ENCODE data around the gene PXYLP1. TPM values are rescaled to one million over a fixed set of nuclear protein-coding genes. Genes with fewer than 3 reads are reported as not detected.
A peak's percentile ranks its signal among the peaks of the same experiment; 100 is the strongest.

PXYLP1 gene
- total and polyA plus RNA-seq, 2 experiments from 2014 or later, result 21.3 to 25.8 TPM

DNA sequence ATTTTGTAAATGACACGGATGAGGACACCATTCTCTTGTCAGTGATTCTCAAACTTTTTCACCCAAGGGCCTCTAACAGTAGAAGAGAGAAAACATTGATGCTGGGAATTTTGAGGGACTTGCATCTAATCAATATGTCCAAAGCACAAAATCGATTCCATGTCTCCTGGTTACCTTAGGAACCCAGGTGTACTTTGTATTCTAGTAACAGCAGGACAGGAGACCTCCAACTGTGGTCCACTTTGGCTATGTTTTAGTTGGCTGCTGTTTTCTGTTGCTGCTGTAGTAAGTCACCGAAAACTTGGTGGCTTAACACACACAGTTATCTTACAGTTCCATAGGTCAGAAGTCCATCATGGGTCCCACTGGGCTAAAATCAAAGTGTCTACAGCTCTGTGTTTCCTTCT is 112.2 kb downstream of the PXYLP1 start:
- H3K4me1 ChIP-seq (ENCODE audit: insufficient read depth), result peaks cover 13% of the 10 kb centered on the region
- no peak overlapping the region for H3K4me2 ChIP-seq
- no peaks in the 10 kb centered on the region for H3K9me3 ChIP-seq (ENCODE audit: low read depth)
- no peak overlapping the region for H2AFZ ChIP-seq
- H3K9me2 ChIP-seq (replicated peaks; ENCODE audit: insufficient read depth), result no peaks in the 10 kb centered on the region
- H3K27me3 ChIP-seq, result no peaks in the 10 kb centered on the region
- no peak for DNase-seq (ENCODE audit: low spot score)
- H3K36me3 ChIP-seq (replicated peaks; ENCODE audit: insufficient read depth, low read depth), result no peaks in the 10 kb centered on the region
- no peak overlapping the region for H3K4me3 ChIP-seq
- no peak for TF ChIP-seq EZH2 (IDR thresholded peaks at IDR 0.05; ENCODE audit: borderline replicate concordance)
- TF ChIP-seq, protein P1, sequence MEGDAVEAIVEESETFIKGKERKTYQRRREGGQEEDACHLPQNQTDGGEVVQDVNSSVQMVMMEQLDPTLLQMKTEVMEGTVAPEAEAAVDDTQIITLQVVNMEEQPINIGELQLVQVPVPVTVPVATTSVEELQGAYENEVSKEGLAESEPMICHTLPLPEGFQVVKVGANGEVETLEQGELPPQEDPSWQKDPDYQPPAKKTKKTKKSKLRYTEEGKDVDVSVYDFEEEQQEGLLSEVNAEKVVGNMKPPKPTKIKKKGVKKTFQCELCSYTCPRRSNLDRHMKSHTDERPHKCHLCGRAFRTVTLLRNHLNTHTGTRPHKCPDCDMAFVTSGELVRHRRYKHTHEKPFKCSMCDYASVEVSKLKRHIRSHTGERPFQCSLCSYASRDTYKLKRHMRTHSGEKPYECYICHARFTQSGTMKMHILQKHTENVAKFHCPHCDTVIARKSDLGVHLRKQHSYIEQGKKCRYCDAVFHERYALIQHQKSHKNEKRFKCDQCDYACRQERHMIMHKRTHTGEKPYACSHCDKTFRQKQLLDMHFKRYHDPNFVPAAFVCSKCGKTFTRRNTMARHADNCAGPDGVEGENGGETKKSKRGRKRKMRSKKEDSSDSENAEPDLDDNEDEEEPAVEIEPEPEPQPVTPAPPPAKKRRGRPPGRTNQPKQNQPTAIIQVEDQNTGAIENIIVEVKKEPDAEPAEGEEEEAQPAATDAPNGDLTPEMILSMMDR (IDR thresholded peaks at IDR 0.05; ENCODE audit: poor library complexity), result no peak
- no peak for TF ChIP-seq EZH2phosphoT487 (IDR thresholded peaks at IDR 0.05; ENCODE audit: low read depth, severe bottlenecking, unreplicated experiment)
- WGBS (ENCODE audit: low lambda C conversion rate, missing lambda C conversion rate), result 71% methylated on average over 3 of the region's 3 CpGs
- peaks cover 14% of the 10 kb centered on the region for H3K79me2 ChIP-seq
- peak overlapping the region; percentile 79 for H3K27ac ChIP-seq
- H4K20me1 ChIP-seq (ENCODE audit: insufficient read depth, poor library complexity, severe bottlenecking), result no peaks in the 10 kb centered on the region

Other genes starting within 250 kb of the PXYLP1 start
- 1.3 TPM in 2 replicates for gene SPSB4, start 180.5 kb upstream of the PXYLP1 start, total RNA-seq
- 1.0 and 2.8 TPM in 2 replicates for gene SPSB4, start 180.5 kb upstream of the PXYLP1 start, polyA plus RNA-seq
- 122 and 140 TPM in 2 replicates for gene ZBTB38, start 136.7 kb downstream of the PXYLP1 start, total RNA-seq
- gene ZBTB38, start 136.7 kb downstream of the PXYLP1 start, polyA plus RNA-seq, result 31.6 and 32.7 TPM in 2 replicates

All from hepatocyte (in vitro differentiated cells).